Glomerular endothelial cell (primary cell): ENCODE data around the gene GUSB. TPM values are rescaled to one million over a fixed set of nuclear protein-coding genes. Genes with fewer than 3 reads are reported as not detected.

Source experiments
- DNase-seq: peaks from one replicate; pipeline ENCODE4 v3.0.0-alpha.2; 2011; ENCODE audit warnings: low read depth, low spot score; ENCODE audit errors: extremely low read depth
- total RNA-seq: library from RNA; depleted of rRNA; stranded (reverse); fragments of >200 nt; gene quantifications from 2 replicates; pipeline ENCODE4 v1.2.3, GENCODE V29; 2015

GUSB gene
- total RNA-seq, 1 donor from 2014 or later: 38.0 TPM

- no peak for DNase-seq
These were observed 43.6 kb downstream of the GUSB start for GRCh38 chr7:65938336-65938895.

GRCh38 chr7:65937296-65937695 lies 44.7 kb downstream of the GUSB start:
- no peak for DNase-seq

- no peak for DNase-seq
These were observed 50.3 kb downstream of the GUSB start for GRCh38 chr7:65931685-65932084.

GRCh38 chr7:65927489-65928448 lies 54.2 kb downstream of the GUSB start:
- no peak for DNase-seq

GRCh38 chr7:65926588-65926987 lies 55.4 kb downstream of the GUSB start:
- DNase-seq: no peak

- DNase-seq: no peak
These were observed 57.0 kb downstream of the GUSB start for GRCh38 chr7:65925040-65925439.

GRCh38 chr7:65924193-65924592 lies 57.8 kb downstream of the GUSB start:
- DNase-seq: no peak

GRCh38 chr7:65923316-65923715 lies 58.7 kb downstream of the GUSB start:
- no peak for DNase-seq

- DNase-seq: no peak
These were observed 65.9 kb downstream of the GUSB start for GRCh38 chr7:65915921-65916657.

GRCh38 chr7:65912237-65912636 lies 69.8 kb downstream of the GUSB start:
- DNase-seq: no peak

Other genes starting within 250 kb of the GUSB start
- 22.2 and 25.8 TPM in 2 replicates for gene VKORC1L1, start 109.1 kb downstream of the GUSB start, total RNA-seq
- 45.4 and 51.0 TPM in 2 replicates for gene ASL, start 93.6 kb upstream of the GUSB start, total RNA-seq
- gene CRCP, start 132.6 kb upstream of the GUSB start, total RNA-seq: 23.4 and 37.0 TPM in 2 replicates
- 10.2 and 20.7 TPM in 2 replicates for gene TPST1, start 223.1 kb upstream of the GUSB start, total RNA-seq